Hematopoietic multipotent progenitor cell treated with erythropoietin and hydrocortisone succinate and interleukin-3 and kit ligand, for 4 days (in vitro differentiated cells): ENCODE measurements around the gene TSHZ1.

ENCODE experiments used
- DNase-seq: peaks from one replicate; pipeline ENCODE4 v3.0.0-alpha.2; 2015

The TSHZ1 gene

GRCh38 chr18:75248426-75249174 is 38.0 kb downstream of the TSHZ1 start:
- no peak for DNase-seq

DNA sequence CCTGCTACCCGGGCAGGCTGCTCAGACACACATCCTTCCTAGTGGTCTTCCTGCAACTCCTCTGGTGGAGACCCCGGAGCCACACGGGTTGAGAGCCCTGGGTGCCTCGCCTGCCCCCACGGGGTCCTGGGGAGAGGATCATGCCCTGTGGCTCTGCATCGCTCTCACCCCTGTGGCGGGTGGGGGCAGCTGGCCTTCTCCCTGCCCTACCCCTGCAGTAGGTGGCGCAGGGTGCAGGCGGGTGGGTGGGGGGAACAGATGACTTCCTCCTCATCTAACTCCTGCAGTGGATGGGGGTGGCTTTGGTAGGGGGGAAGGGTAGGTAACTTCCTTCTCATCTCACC is 38.5 kb downstream of the TSHZ1 start:
- DNase-seq, result no peak

DNA sequence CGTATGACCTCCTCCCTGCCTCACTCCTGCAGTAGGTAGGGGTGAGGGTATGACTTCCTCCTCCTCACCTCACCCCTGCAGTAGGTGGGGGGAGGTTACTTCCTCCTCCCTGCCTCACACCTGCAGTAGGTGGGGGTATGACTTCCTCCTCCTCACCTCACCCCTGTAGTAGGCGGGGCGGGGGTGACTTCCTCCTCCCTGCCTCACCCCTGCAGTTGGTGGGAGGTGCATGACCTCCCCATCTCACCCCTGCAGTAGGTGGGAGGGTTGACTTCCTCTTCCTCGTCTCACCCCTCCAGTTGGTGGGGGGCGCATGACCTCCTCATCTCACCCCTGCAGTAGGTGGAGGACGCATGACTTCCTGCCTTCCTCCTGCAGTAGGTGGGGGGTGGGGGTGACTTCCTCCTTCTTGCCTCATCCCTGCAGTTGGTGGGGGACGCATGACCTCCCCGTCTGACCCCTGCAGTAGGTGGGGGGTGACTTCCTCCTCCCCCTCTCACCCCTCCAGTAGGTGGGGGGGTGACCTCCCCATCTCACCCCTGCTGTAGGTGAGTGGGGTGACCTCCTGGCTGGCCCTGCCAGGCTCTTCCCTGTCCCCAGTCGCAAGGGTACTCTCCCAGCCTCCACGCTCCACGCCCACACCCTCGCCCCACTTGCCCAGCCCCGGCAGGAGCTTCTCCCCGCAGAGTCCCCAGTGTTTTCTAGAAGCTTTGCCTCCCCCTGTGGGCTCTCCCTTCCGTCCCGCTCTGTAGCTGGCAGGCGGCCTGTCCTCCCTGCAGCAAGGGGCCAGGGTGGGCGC is 39.3 kb downstream of the TSHZ1 start:
- DNase-seq, result peak; percentile 53

GRCh38 chr18:75250471-75250821 is 39.8 kb downstream of the TSHZ1 start:
- DNase-seq, result no peak

GRCh38 chr18:75251466-75251865 is 40.9 kb downstream of the TSHZ1 start:
- DNase-seq, result no peak

GRCh38 chr18:75252136-75252535 is 41.5 kb downstream of the TSHZ1 start:
- DNase-seq, result no peak

DNA sequence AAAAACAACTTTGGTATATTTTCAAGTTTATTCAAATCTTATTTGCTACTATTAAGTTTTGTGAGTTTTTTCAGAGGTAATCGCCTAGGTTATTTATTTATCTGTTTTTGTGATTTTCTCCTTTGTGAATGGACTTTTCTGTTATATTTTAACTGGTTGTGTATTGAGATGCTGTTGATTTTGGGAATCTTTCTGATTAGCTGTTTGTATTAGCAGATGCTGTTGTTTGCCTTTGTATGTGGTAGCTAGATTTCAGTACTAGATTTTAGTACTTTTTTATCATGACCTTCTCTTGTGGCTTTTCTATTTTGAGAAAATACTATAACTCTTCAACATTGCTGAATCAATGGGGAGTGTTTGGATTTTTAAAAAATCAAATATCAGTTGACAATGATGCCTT is 42.4 kb downstream of the TSHZ1 start:
- DNase-seq, result no peak

GRCh38 chr18:75253784-75254183 is 43.2 kb downstream of the TSHZ1 start:
- no peak for DNase-seq

- DNase-seq, result no peak
Measured at GRCh38 chr18:75255094-75255493, 44.5 kb downstream of the TSHZ1 start.

DNA sequence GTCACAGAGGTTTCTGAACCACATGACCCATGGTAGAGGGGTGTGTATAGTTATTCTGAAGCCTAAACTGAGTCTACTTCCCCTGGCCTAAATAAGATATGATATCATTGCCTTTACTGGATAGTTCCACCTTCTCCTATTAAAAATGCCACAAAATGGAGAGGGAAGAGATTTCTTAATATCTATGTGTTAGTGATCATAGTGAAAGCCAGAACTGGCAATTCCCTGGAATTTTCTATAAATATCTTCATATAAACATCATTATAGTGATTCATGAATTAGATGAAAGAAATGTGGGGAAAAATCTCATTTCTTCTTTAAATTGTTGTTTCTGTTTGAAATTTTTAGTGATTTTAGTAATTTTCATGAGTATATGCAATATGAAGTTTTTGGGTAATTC is 45.8 kb downstream of the TSHZ1 start:
- no peak for DNase-seq

GRCh38 chr18:75257605-75258004 is 47.0 kb downstream of the TSHZ1 start:
- DNase-seq, result no peak

GRCh38 chr18:75261430-75262223 is 51.0 kb downstream of the TSHZ1 start:
- no peak for DNase-seq

DNA sequence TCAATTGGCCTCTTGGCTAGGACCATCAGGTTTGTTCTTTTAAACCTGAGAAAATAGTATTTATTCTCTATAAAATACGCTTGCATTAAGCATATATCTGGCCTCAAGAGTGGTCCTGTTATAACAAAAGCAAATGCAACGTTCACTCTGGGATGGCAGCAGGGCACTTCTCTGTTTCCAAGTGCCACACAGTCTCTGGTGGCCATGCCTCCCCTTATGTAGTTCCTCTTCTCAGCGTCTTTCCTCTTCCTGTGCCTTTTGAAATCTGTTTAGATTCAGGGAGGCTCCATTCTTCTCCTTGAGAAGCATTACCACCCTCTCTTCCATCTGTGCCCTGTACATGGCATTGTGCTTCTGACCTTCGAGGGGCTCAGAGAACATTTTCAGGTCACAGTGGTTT is 51.9 kb downstream of the TSHZ1 start:
- no peak for DNase-seq

GRCh38 chr18:75264195-75264594 is 53.6 kb downstream of the TSHZ1 start:
- DNase-seq, result no peak

- DNase-seq, result no peak
Measured at GRCh38 chr18:75264926-75265597, 54.5 kb downstream of the TSHZ1 start.

- no peak for DNase-seq
Measured at GRCh38 chr18:75265872-75266271, 55.3 kb downstream of the TSHZ1 start.

GRCh38 chr18:75267643-75268363 is 57.2 kb downstream of the TSHZ1 start:
- DNase-seq, result no peak

DNA sequence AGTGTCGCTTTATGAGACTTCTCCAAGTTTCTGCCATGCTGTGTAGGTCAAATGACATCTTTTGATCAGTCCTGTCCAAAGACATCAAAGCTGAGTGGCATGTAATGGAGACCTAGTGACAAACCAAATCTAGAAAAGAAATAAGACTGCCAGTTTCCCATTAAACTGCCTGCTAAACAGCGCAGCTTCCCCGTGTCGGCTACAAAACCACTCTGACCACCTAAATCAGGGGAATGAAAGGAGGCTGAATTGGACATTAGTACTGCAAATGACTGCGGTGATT is 57.7 kb downstream of the TSHZ1 start:
- no peak for DNase-seq

- DNase-seq, result no peak
Measured at GRCh38 chr18:75269124-75269680, 58.6 kb downstream of the TSHZ1 start.

GRCh38 chr18:75269696-75270095 is 59.1 kb downstream of the TSHZ1 start:
- DNase-seq, result no peak

DNA sequence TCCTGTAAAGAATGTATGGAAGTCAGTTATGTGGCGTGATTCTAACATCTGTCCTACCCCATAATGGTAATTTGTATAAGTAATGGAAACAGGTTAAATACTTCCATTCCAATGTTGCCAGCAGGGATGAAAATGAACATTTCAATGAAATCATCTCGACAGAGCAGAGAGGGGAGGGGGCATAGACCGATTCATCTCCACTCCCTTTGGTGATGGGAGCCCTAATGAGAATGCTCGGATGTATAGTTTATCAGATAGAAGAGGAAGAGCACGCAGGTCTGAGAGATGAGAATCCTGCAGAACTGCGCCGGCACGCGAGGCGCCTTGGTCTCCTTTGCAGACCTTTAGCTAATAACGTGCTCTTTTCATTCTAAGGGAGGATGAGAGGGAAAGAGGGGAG is 61.4 kb downstream of the TSHZ1 start:
- no peak for DNase-seq

DNA sequence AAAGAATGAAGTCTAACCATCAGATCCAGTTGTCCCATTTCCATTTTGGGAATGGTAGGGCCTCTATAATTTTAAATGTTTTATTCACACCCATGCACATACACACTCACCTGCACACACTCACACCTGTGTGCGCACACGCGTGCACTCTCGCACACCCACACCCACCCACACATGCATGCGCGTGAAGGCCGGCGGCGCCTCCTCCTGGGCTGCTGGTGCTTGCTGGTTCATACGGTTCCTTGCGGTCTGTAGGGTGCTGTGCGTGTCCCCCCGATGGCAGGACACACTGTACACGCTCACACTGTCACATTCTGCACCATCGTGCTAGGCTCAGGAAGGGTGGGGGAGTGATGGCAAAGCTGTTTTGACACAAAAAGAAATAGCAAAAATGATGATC is 63.2 kb downstream of the TSHZ1 start:
- DNase-seq, result no peak

GRCh38 chr18:75275226-75275625 is 64.6 kb downstream of the TSHZ1 start:
- no peak for DNase-seq
